Stimulated activated CD4-positive, alpha-beta T cell treated with anti-CD3 and anti-CD28 coated beads, TNF-alpha, amount 100 ng/mL, for 24 hours (primary cell): Measurements from ENCODE around the gene RASGRP4.

Experiments used
- DNase-seq, 3 experiments: peaks; one replicate each; pipeline ENCODE4 v3.0.0-alpha.2; 2020; ENCODE audit warnings: low read depth in 3 of 3

RASGRP4 gene

GRCh38 chr19:38448225-38448624, 22.2 kb upstream of the RASGRP4 start:
- DNase-seq = no peak

GRCh38 chr19:38445362-38445761, 19.3 kb upstream of the RASGRP4 start:
- DNase-seq = no peak

GRCh38 chr19:38444026-38444425, 18.0 kb upstream of the RASGRP4 start:
- DNase-seq = no peak

- no peak for DNase-seq
These were observed 17.5 kb upstream of the RASGRP4 start for GRCh38 chr19:38443458-38443999.

GRCh38 chr19:38442736-38443135, 16.7 kb upstream of the RASGRP4 start:
- no peak for DNase-seq

GRCh38 chr19:38441657-38442348, 15.8 kb upstream of the RASGRP4 start:
- DNase-seq = no peak

- no peak for DNase-seq
These were observed 14.6 kb upstream of the RASGRP4 start for GRCh38 chr19:38440592-38440991.

GRCh38 chr19:38437917-38438316, 11.9 kb upstream of the RASGRP4 start:
- no peak for DNase-seq

- DNase-seq = no peak
These were observed 11.3 kb upstream of the RASGRP4 start for GRCh38 chr19:38437295-38437694.

- DNase-seq = no peak
These were observed 8.6 kb upstream of the RASGRP4 start for GRCh38 chr19:38434549-38435051.

GRCh38 chr19:38433268-38433733, 7.3 kb upstream of the RASGRP4 start, which contains the start of gene RYR1:
Gene RYR1, plus strand, starts transcription at chr19:38433691. Its CDS starts 139 bp downstream, at chr19:38433830.
- DNase-seq = peak in 2 of 3 experiments; percentile 37 to 72

- no peak for DNase-seq
These were observed 4.9 kb upstream of the RASGRP4 start for GRCh38 chr19:38430931-38431330.

GRCh38 chr19:38429811-38430156, 3.8 kb upstream of the RASGRP4 start:
- no peak for DNase-seq

- DNase-seq = peak in 2 of 3 experiments; percentile 26 to 47
These were observed 3.2 kb upstream of the RASGRP4 start for GRCh38 chr19:38429055-38429810.

GRCh38 chr19:38427035-38427677, 1.1 kb upstream of the RASGRP4 start:
- DNase-seq = peak; percentile 17 to 57 (median 33)

- no peak for DNase-seq
These were observed 703 bp downstream of the RASGRP4 start for GRCh38 chr19:38425222-38425809.

- DNase-seq = no peak
These were observed 1.7 kb downstream of the RASGRP4 start for GRCh38 chr19:38424272-38424671.

- no peak for DNase-seq
These were observed 3.6 kb downstream of the RASGRP4 start for GRCh38 chr19:38422438-38422837.

GRCh38 chr19:38421856-38422255, 4.2 kb downstream of the RASGRP4 start:
- DNase-seq = no peak

GRCh38 chr19:38420935-38421334, 5.1 kb downstream of the RASGRP4 start:
- no peak for DNase-seq
